HG02623 (cell line): Measurements from ENCODE around the gene VWA7.
"Not testable (repeated sequence)": the region's sequence is repeated elsewhere in the genome, so short reads cannot be mapped to it uniquely, and the experiment has no call there.

ENCODE experiments used
- ATAC-seq: cut with Tn5 transposase; IDR thresholded peaks from one replicate; pipeline ENCODE4 v1.9.1; 2021; ENCODE audit warnings: moderate library complexity; ENCODE audit not compliant: unreplicated experiment

The VWA7 gene, protein sequence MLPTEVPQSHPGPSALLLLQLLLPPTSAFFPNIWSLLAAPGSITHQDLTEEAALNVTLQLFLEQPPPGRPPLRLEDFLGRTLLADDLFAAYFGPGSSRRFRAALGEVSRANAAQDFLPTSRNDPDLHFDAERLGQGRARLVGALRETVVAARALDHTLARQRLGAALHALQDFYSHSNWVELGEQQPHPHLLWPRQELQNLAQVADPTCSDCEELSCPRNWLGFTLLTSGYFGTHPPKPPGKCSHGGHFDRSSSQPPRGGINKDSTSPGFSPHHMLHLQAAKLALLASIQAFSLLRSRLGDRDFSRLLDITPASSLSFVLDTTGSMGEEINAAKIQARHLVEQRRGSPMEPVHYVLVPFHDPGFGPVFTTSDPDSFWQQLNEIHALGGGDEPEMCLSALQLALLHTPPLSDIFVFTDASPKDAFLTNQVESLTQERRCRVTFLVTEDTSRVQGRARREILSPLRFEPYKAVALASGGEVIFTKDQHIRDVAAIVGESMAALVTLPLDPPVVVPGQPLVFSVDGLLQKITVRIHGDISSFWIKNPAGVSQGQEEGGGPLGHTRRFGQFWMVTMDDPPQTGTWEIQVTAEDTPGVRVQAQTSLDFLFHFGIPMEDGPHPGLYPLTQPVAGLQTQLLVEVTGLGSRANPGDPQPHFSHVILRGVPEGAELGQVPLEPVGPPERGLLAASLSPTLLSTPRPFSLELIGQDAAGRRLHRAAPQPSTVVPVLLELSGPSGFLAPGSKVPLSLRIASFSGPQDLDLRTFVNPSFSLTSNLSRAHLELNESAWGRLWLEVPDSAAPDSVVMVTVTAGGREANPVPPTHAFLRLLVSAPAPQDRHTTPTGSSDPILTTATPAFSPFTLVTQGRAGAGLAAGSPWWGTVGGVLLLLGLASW

DNA sequence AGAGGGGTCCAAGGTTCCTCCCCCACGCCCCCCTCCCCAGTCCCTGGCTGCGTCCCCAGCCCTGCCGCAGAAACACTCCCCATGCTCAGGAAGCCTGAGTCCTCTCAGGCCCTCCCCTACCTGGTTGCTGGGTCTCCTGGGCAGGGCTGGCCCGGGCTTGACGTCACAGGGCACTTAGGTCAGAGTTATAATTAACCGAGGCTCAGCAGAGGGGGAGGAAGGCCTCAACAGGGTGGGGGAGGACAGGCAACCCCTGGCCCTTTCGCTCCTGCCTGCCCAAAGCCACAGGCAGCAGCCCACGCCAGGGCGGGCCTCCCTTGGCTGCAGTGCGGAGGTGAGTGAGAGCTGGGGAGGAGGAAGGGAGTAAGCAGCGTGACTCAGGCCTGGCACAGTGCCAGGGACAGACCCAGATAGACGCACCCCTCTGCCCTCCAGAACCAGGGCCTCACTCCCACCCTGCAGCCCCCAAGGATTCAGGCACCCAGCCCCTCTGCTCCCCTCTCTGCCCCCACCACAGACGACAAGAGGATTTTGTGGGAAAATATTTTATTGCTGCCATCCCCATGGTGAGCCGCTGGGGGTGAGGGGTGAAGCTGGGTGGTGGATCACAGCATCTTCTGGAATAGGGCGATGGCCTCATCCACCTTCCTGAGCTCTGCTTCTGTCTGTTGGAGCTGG is at the start of gene VWA7:
TSS of gene VWA7 (minus strand) at position 340 of the 678 bp plus-strand sequence. CDS start 549 bp downstream, outside the sequence.
- peak; percentile 61 for ATAC-seq

GRCh38 chr6:31826793-31827285 is 49.7 kb upstream of the VWA7 start:
- no peak for ATAC-seq

- no peak for ATAC-seq
Observed at GRCh38 chr6:31825553-31825952, 48.4 kb upstream of the VWA7 start.

GRCh38 chr6:31823592-31824196 is 46.6 kb upstream of the VWA7 start:
- ATAC-seq = not testable (repeated sequence)

DNA sequence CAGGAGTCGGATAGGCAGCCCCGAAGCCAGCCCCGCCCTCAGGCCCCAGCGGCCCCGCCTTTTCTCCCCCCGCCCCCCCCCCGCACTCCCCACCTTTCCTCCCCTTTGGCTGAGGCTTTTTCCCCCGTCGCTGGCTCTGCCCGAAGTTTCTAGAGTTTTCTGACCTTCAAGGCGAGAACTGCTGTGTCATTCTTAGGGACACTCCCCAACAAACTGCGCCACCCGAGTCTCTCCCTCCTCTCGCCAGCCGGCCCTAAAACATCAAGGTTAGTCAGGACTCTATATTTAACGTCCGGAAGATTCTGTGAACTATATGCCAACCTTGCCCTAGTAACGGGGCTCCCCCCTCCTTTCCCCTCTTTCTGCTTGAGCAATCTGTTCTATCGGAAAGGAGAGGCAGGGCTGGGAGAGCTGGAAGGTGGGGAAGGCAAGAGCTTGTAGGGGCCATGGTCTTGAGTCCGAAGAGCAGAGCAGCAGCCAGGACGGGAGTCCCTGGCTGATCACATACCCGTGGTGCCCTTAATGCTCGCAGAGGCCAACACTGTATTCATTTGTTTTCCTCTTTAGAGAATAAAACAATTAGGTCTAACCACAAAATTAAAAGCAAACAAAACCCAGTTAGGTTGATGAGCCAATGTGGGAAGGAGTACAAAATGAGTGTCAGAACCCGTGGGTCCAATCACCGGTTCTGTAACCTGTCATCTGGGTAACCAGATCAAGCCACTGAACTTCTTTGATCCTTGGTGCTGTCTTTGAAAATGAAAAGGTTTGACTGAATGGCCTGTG is 45.1 kb upstream of the VWA7 start:
- no peak for ATAC-seq

GRCh38 chr6:31821301-31822035 is 44.3 kb upstream of the VWA7 start:
- ATAC-seq = no peak

DNA sequence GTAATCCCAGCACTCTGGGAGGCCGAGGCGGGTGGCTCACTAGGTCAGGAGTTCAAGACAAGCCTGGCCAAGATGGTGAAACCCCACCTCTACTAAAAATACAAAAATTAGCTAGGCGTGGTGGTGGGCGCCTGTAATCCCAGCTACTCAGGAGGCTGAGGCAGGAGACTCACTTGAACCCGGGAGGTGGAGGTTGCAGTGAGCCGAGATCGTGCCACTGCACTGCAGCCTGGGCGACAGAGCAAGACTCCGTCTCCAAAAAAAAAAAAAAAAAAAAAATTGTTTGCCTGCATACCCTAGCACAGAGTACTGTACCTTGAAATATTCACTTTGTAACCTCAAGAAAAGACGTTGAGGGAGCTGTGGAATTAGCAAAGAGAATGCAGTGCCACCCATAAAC is 43.3 kb upstream of the VWA7 start:
- ATAC-seq = not testable (repeated sequence)

- ATAC-seq = no peak
Observed at GRCh38 chr6:31819871-31820299, 42.8 kb upstream of the VWA7 start.

GRCh38 chr6:31817929-31818511 is 40.9 kb upstream of the VWA7 start:
- ATAC-seq = not testable (repeated sequence)

DNA sequence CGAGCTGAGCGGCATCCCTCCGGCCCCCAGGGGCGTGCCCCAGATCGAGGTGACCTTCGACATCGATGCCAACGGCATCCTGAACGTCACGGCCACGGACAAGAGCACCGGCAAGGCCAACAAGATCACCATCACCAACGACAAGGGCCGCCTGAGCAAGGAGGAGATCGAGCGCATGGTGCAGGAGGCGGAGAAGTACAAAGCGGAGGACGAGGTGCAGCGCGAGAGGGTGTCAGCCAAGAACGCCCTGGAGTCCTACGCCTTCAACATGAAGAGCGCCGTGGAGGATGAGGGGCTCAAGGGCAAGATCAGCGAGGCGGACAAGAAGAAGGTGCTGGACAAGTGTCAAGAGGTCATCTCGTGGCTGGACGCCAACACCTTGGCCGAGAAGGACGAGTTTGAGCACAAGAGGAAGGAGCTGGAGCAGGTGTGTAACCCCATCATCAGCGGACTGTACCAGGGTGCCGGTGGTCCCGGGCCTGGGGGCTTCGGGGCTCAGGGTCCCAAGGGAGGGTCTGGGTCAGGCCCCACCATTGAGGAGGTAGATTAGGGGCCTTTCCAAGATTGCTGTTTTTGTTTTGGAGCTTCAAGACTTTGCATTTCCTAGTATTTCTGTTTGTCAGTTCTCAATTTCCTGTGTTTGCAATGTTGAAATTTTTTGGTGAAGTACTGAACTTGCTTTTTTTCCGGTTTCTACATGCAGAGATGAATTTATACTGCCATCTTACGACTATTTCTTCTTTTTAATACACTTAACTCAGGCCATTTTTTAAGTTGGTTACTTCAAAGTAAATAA is 40.2 kb upstream of the VWA7 start:
- not testable (repeated sequence) for ATAC-seq

DNA sequence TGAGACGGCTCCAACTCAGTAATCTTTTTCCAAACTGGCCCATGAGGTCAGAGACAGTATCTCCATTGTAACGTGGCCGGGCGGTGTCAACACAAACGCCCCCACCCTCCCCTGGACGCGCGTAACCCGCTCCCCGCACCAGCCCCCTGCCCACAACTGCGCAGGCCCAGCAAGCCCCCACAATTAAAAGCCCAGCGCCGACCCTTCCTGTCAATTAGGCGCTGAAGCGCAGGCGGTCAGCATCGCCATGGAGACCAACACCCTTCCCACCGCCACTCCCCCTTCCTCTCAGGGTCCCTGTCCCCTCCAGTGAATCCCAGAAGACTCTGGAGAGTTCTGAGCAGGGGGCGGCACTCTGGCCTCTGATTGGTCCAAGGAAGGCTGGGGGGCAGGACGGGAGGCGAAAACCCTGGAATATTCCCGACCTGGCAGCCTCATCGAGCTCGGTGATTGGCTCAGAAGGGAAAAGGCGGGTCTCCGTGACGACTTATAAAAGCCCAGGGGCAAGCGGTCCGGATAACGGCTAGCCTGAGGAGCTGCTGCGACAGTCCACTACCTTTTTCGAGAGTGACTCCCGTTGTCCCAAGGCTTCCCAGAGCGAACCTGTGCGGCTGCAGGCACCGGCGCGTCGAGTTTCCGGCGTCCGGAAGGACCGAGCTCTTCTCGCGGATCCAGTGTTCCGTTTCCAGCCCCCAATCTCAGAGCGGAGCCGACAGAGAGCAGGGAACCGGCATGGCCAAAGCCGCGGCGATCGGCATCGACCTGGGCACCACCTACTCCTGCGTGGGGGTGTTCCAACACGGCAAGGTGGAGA is 38.1 kb upstream of the VWA7 start, which contains the start of the genes HSPA1A and HSPA1L:
TSS of gene HSPA1A (plus strand) at position 519 of the 814 bp plus-strand sequence. CDS start at position 733, 214 bp downstream.
TSS of gene HSPA1L (minus strand) at position 259 of the 814 bp plus-strand sequence. CDS start 3,311 bp downstream, outside the sequence.
- no peak for ATAC-seq

DNA sequence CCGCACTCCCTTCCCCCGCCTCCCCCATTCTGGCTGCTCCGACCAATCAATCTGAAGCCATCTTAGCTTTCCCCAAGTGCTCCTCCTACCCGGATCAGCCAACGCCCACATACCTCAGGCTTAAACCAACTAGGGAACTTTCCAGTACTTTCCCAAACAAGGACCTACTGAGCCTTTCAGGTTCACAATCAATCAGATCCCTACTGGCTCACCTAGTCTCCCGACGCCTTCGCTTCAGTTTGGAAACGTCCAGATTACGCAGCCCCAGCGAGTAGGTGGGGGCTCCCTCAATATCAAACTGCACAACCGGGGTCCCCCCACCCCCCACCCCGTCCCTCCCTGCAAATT is 37.5 kb upstream of the VWA7 start:
- ATAC-seq = no peak

DNA sequence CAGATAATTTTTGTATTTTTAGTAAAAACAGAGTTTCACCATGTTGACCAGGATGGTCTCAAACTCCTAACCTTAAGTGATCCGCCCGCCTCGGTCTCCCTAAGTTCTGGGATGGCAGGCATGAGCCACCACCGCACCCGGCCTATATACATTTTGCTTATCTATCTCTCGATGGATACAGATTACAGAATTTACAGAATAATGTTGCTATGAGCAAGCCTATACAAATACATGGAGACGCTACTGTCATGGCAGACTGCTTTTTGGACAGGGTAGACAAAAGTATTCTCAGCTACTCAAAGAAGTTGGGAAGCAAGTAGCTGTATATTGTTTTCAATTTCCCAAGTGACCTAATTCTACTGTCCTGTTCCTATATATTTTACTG is 36.3 kb upstream of the VWA7 start:
- ATAC-seq = no peak

GRCh38 chr6:31811645-31812044 is 34.5 kb upstream of the VWA7 start:
- ATAC-seq = no peak

DNA sequence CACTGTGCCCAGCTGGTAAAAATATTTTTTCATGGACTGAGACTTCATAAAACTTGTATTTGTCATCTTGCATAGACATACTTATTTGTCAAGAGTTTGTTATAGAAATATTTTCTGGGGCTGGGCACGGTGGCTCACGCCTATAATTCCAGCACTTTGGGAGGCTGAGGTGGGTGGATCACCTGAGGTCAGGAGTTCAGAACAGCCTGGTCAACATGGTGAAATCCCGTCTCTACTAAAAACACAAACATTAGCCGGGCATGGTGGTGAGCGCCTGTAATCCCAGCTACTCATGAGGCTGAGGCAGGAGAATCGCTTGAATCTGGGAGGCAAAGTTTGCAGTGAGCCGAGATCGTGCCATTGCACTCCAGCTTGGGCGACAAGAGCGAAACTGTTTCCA is 31.5 kb upstream of the VWA7 start:
- not testable (repeated sequence) for ATAC-seq

GRCh38 chr6:31806470-31807272 is 29.5 kb upstream of the VWA7 start, which contains the start of gene LSM2:
Gene LSM2, minus strand, starts transcription at chr6:31806966. Its CDS starts 209 bp downstream, at chr6:31806757.
- peak; percentile 84 for ATAC-seq
